Keratinocyte (primary cell): ENCODE results near the gene BTK.
A peak's percentile ranks its signal among the peaks of the same experiment; 100 is the strongest.

Experiments
- CTCF ChIP-seq, 3 experiments: IDR thresholded peaks in 1 of 3; conservative IDR thresholded peaks in 1 of 3; optimal IDR thresholded peaks in 1 of 3; 2 replicates in 2 of 3; 3 replicates in 1 of 3; pipeline versions ENCODE3 to v1.5.1; 2011; ENCODE audit warnings: low read length in 3 of 3, mild to moderate bottlenecking in 3 of 3, moderate library complexity in 2 of 3, control low read depth in 1 of 3, inconsistent platforms in 1 of 3; ENCODE audit not compliant: insufficient read depth in 2 of 3; ENCODE audit errors: extremely low read depth in 1 of 3
- EZH2 ChIP-seq: IDR thresholded peaks from one replicate; pipeline ENCODE4 v1.6.1; 2012; ENCODE audit warnings: inconsistent platforms, mild to moderate bottlenecking, low read length, moderate library complexity

- peak in 2 of 3 experiments; percentile 25 for TF ChIP-seq CTCF (optimal IDR thresholded peaks at IDR 0.05 in 1 of 3, IDR thresholded peaks at IDR 0.05 in 1 of 3, conservative IDR thresholded peaks at IDR 0.05 in 1 of 3; ENCODE audit: extremely low read depth in 1 of 3, insufficient read depth in 2 of 3, low read length in 3 of 3)
- TF ChIP-seq EZH2, result no peak
Measured at GRCh38 chrX:101357166-101357795, 28.7 kb downstream of the BTK start.
